HEK293 (cell line): ENCODE results near the gene DGCR8.

Experiments
- CTCF ChIA-PET: fragments of 350-600 bp; formaldehyde crosslinking; extraction: SDS; loops from one replicate; lab custom pipeline; 2021; ENCODE audit warnings: antibody characterized with exemption; lab: Yijun Ruan, JAX
- POLR2A ChIA-PET: fragments of 300-600 bp; formaldehyde crosslinking; extraction: SDS; loops from one replicate; lab custom pipeline; 2020; ENCODE audit warnings: antibody characterized with exemption, inconsistent platforms; lab: Yijun Ruan, JAX
- H3K27ac ChIP-seq: fragments of 200-500 bp; sonication (Bioruptor generic); 2 replicates; pipeline ENCODE4 v1.5.1; 2014; ENCODE audit warnings: low read depth, low read length, control low read depth, inconsistent platforms; ENCODE audit errors: extremely low read depth
- H3K36me3 ChIP-seq, 2 experiments: fragments of 200-500 bp in 1 of 2; sonication (Bioruptor generic) in 1 of 2; 1 replicate in 1 of 2; 2 replicates in 1 of 2; pipeline ENCODE4 v1.5.1; 2014 to 2017; ENCODE audit warnings: inconsistent platforms in 2 of 2, low read length in 2 of 2; ENCODE audit not compliant: control insufficient read depth in 2 of 2, insufficient read depth in 1 of 2
- H3K4me1 ChIP-seq: fragments of 200-500 bp; sonication (Bioruptor generic); 2 replicates; pipeline ENCODE4 v1.5.1; 2014; ENCODE audit warnings: mild to moderate bottlenecking, low read length, inconsistent platforms; ENCODE audit not compliant: control insufficient read depth, insufficient read depth
- H3K4me3 ChIP-seq: 2 replicates; pipeline ENCODE4 v1.5.1; 2011; ENCODE audit warnings: low read depth, mild to moderate bottlenecking, control low read depth, low read length, moderate library complexity
- H3K9me3 ChIP-seq: fragments of 200-500 bp; sonication (Bioruptor generic); 2 replicates; pipeline ENCODE4 v1.5.1; 2014; ENCODE audit warnings: low read depth, low read length, inconsistent platforms; ENCODE audit not compliant: control insufficient read depth, insufficient read depth
- PRDM1 ChIP-seq: fragments of 450-650 bp; formaldehyde crosslinking; IDR thresholded peaks from 2 replicates; pipeline ENCODE4; 2016; ENCODE audit warnings: missing biosample characterization, missing genetic modification characterization
- RBAK ChIP-seq: fragments of 450-650 bp; formaldehyde crosslinking; IDR thresholded peaks from 2 replicates; pipeline ENCODE4 v1.5.1; 2016; ENCODE audit warnings: missing biosample characterization, missing genetic modification characterization
- WT1 ChIP-seq: fragments of 450-650 bp; formaldehyde crosslinking; IDR thresholded peaks from 2 replicates; pipeline ENCODE4 v1.5.1; 2016; ENCODE audit warnings: missing biosample characterization, missing genetic modification characterization
- ZBTB17 ChIP-seq: fragments of 450-650 bp; formaldehyde crosslinking; IDR thresholded peaks from 2 replicates; pipeline ENCODE4 v1.5.1; 2016; ENCODE audit warnings: missing biosample characterization, missing genetic modification characterization
- ZNF146 ChIP-seq: fragments of 450-650 bp; formaldehyde crosslinking; IDR thresholded peaks from 2 replicates; pipeline ENCODE4 v1.5.1; 2016; ENCODE audit warnings: missing biosample characterization, missing genetic modification characterization
- ZNF202 ChIP-seq: fragments of 450-650 bp; formaldehyde crosslinking; IDR thresholded peaks from 2 replicates; pipeline ENCODE4 v1.5.1; 2016; ENCODE audit warnings: missing biosample characterization, missing genetic modification characterization, borderline replicate concordance
- ZNF311 ChIP-seq: fragments of 450-650 bp; formaldehyde crosslinking; IDR thresholded peaks from 2 replicates; pipeline ENCODE4 v1.5.1; 2017; ENCODE audit warnings: missing biosample characterization, missing genetic modification characterization, borderline replicate concordance
- ZNF529 ChIP-seq: fragments of 450-650 bp; formaldehyde crosslinking; IDR thresholded peaks from 2 replicates; pipeline ENCODE4 v1.5.1; 2017; ENCODE audit warnings: missing genetic modification characterization, missing biosample characterization; ENCODE audit not compliant: insufficient replicate concordance
- ZNF555 ChIP-seq: fragments of 450-650 bp; formaldehyde crosslinking; conservative IDR thresholded peaks from 2 replicates; pipeline ENCODE4 v1.5.1; 2017; ENCODE audit warnings: missing biosample characterization, mild to moderate bottlenecking, missing genetic modification characterization, inconsistent platforms
- ZNF585B ChIP-seq: fragments of 450-650 bp; formaldehyde crosslinking; IDR thresholded peaks from 2 replicates; pipeline ENCODE4 v1.5.1; 2016; ENCODE audit warnings: missing biosample characterization, missing genetic modification characterization
- ZNF610 ChIP-seq: fragments of 450-650 bp; formaldehyde crosslinking; IDR thresholded peaks from 2 replicates; pipeline ENCODE4 v1.5.1; 2016; ENCODE audit warnings: missing biosample characterization, missing genetic modification characterization, borderline replicate concordance
- ZNF670 ChIP-seq: fragments of 450-650 bp; formaldehyde crosslinking; IDR thresholded peaks from 2 replicates; pipeline ENCODE4 v1.5.1; 2016; ENCODE audit warnings: missing biosample characterization, missing genetic modification characterization, low read depth
- ZNF701 ChIP-seq: fragments of 450-650 bp; formaldehyde crosslinking; IDR thresholded peaks from 2 replicates; pipeline ENCODE4 v1.5.1; 2016; ENCODE audit warnings: missing biosample characterization, missing genetic modification characterization
- ZNF707 ChIP-seq: fragments of 450-650 bp; formaldehyde crosslinking; IDR thresholded peaks from 2 replicates; pipeline ENCODE4 v1.5.1; 2016; ENCODE audit warnings: missing biosample characterization, missing genetic modification characterization
- ZNF747 ChIP-seq: fragments of 450-650 bp; formaldehyde crosslinking; IDR thresholded peaks from 2 replicates; pipeline ENCODE4 v1.5.1; 2016; ENCODE audit warnings: missing biosample characterization, missing genetic modification characterization
- ZNF837 ChIP-seq: fragments of 450-650 bp; formaldehyde crosslinking; IDR thresholded peaks from 2 replicates; pipeline ENCODE4 v1.5.1; 2016; ENCODE audit warnings: missing biosample characterization, missing genetic modification characterization
- TF ChIP-seq, protein P1 (sequence below): fragments of 450-650 bp; formaldehyde crosslinking; IDR thresholded peaks from 2 replicates; pipeline ENCODE4 v1.5.1; 2016; ENCODE audit warnings: missing biosample characterization, missing genetic modification characterization
- TF ChIP-seq, protein P2 (sequence below): fragments of 450-650 bp; formaldehyde crosslinking; IDR thresholded peaks from 2 replicates; pipeline ENCODE4 v1.5.1; 2017; ENCODE audit warnings: missing biosample characterization, missing genetic modification characterization
- TF ChIP-seq, protein P3 (sequence below): fragments of 450-650 bp; formaldehyde crosslinking; IDR thresholded peaks from 2 replicates; pipeline ENCODE4 v1.5.1; 2016; ENCODE audit warnings: missing biosample characterization, missing genetic modification characterization, borderline replicate concordance
- TF ChIP-seq, protein P4 (sequence below): fragments of 450-650 bp; formaldehyde crosslinking; IDR thresholded peaks from 2 replicates; pipeline ENCODE4 v1.5.1; 2017; ENCODE audit warnings: missing biosample characterization, missing genetic modification characterization
- TF ChIP-seq, protein P5 (sequence below): fragments of 450-650 bp; formaldehyde crosslinking; IDR thresholded peaks from 2 replicates; pipeline ENCODE4 v1.5.1; 2016; ENCODE audit warnings: missing biosample characterization, missing genetic modification characterization

Gene DGCR8

DNA sequence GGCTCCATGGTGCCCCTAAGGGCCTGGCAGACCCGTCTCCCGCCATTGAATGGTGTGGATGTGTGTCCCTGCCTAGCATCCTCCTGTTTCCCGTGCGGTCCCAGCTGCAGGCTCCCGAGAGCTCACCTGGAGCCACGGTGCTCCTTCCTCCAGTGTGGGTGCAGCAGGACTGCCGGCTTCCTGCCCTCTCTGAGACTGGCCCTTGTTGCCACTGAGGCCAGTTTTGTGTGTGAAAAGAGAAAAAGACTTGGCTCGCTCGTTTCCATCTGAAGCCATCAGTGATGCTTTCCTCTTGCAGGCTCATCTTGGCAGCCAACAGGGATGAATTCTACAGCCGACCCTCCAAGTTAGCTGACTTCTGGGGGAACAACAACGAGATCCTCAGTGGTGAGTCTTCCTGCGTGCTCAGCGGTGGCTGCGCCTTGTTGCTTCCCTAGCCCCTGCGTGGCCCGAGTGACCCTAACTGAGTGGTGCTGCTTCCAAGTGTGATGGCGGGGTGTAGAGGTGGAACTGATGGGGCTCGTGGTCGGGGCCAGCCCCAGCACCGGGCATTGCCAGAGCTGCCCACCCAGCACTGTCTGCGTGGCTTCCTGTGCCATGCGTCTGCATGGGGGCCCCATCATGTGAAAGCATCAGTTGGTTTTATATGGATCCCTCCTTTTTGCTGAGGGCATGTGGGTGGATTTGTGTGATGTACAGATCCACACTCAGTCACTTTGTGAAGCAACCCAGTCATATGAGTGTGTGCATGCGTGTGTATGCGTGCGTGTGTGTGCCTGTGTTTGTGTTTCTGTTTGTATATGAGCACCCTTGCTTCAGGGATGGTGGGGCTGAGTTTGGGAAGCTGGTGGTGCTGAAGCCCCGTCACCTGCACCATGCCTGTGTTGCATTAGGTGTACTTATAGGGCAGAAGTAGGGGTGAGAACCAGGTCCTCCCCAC, 36.7 kb upstream of the DGCR8 start (continued):
- TF ChIP-seq, protein P1, sequence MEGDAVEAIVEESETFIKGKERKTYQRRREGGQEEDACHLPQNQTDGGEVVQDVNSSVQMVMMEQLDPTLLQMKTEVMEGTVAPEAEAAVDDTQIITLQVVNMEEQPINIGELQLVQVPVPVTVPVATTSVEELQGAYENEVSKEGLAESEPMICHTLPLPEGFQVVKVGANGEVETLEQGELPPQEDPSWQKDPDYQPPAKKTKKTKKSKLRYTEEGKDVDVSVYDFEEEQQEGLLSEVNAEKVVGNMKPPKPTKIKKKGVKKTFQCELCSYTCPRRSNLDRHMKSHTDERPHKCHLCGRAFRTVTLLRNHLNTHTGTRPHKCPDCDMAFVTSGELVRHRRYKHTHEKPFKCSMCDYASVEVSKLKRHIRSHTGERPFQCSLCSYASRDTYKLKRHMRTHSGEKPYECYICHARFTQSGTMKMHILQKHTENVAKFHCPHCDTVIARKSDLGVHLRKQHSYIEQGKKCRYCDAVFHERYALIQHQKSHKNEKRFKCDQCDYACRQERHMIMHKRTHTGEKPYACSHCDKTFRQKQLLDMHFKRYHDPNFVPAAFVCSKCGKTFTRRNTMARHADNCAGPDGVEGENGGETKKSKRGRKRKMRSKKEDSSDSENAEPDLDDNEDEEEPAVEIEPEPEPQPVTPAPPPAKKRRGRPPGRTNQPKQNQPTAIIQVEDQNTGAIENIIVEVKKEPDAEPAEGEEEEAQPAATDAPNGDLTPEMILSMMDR: no peak
- TF ChIP-seq ZNF585B (tag by site-specific recombination) (no peak), ZNF610 (tag by site-specific recombination) (no peak), ZNF555 (no peak), ZNF146 (tag by site-specific recombination) (no peak), ZNF837 (no peak)

DNA sequence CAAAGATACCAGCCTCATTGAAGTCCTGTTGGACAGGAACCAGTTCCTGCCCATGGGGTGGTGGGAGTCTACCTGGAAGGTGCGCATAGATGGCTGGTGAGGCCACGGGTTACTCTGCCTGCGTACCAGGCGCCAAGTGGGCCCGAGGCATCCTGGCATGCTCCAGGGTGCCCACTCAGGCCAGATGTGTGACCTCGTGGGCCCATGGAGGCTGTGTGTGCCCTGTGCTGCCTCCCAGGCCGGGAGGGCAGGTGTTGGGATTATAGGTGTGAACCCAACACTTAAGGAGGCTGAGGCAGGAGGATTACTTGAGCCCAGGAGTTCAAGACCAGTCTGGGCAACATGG, 36.1 kb upstream of the DGCR8 start:
- no peak overlapping the region for H3K4me3 ChIP-seq
- CTCF ChIA-PET: no interaction called here
- POLR2A ChIA-PET: no interaction called here
- peaks cover 0 to 38% of the 10 kb centered on the region in 2 experiments; a peak in 1 of 3 replicates for H3K36me3 ChIP-seq
- TF ChIP-seq ZNF670 (tag by site-specific recombination): no peak
- no peak for TF ChIP-seq ZNF701 (tag by site-specific recombination)
- no peak for TF ChIP-seq ZNF202
- TF ChIP-seq ZBTB17 (tag by site-specific recombination): no peak
- TF ChIP-seq ZNF311 (tag by site-specific recombination): no peak
- H3K27ac ChIP-seq: no peak overlapping the region
- H3K4me1 ChIP-seq: no peaks in the 10 kb centered on the region
- no peaks in the 10 kb centered on the region for H3K9me3 ChIP-seq

DNA sequence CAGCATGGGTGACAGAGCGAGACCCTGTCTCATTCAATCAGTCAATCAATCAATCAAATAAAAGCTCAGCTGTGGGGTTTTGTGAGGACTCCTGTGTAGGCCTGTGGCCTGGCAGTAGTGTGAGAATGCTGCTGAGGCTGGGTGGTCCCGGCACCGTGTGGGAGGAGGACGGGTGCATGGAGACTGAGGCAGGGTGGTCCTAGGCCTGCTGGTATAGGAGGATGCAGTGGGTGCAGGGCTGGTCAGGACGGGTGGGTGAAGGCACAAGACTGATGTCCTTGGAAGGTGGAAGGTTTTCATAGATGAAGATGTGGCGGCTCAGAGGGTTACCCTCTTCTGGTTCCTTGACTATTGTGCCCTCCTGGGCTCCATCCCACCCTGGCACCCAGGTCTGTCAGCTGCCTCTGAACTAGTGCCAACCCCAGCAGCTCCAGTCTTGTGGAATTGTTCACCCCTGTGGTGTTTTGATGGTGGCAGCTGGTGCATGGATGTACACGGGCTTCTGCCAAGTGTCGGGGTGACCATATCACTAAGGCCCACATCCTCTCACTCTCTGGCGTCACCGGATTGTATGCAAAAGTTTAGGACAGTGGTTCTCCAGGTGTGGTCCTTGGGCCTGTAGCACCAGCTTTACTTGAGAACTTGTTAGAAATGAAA, 35.4 kb upstream of the DGCR8 start:
- Histone ChIP-seq H3K27ac (no peak overlapping the region), H3K36me3 (peaks cover 0 to 40% of the 10 kb centered on the region in 2 experiments; a peak in 1 of 3 replicates), H3K4me1 (no peaks in the 10 kb centered on the region), H3K9me3 (no peaks in the 10 kb centered on the region), H3K4me3 (no peak overlapping the region)
- POLR2A ChIA-PET: interaction anchor here (0.6 to 0.7 kb wide), 3 partner anchors 12 to 189 kb away, joined by 3 to 10 read pairs (median 4); no protein-coding TSS in a partner anchor
- CTCF ChIA-PET: no interaction called here
- TF ChIP-seq ZNF707 (tag by site-specific recombination) (no peak), WT1 (tag by site-specific recombination) (no peak), ZNF529 (tag by site-specific recombination) (no peak), RBAK (no peak), ZNF747 (tag by site-specific recombination) (no peak), PRDM1 (no peak)
- TF ChIP-seq, protein P2, sequence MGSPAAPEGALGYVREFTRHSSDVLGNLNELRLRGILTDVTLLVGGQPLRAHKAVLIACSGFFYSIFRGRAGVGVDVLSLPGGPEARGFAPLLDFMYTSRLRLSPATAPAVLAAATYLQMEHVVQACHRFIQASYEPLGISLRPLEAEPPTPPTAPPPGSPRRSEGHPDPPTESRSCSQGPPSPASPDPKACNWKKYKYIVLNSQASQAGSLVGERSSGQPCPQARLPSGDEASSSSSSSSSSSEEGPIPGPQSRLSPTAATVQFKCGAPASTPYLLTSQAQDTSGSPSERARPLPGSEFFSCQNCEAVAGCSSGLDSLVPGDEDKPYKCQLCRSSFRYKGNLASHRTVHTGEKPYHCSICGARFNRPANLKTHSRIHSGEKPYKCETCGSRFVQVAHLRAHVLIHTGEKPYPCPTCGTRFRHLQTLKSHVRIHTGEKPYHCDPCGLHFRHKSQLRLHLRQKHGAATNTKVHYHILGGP (tag by site-specific recombination): no peak
- TF ChIP-seq, protein P3, sequence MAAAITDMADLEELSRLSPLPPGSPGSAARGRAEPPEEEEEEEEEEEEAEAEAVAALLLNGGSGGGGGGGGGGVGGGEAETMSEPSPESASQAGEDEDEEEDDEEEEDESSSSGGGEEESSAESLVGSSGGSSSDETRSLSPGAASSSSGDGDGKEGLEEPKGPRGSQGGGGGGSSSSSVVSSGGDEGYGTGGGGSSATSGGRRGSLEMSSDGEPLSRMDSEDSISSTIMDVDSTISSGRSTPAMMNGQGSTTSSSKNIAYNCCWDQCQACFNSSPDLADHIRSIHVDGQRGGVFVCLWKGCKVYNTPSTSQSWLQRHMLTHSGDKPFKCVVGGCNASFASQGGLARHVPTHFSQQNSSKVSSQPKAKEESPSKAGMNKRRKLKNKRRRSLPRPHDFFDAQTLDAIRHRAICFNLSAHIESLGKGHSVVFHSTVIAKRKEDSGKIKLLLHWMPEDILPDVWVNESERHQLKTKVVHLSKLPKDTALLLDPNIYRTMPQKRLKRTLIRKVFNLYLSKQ (tag by site-specific recombination): no peak
- TF ChIP-seq, protein P4, sequence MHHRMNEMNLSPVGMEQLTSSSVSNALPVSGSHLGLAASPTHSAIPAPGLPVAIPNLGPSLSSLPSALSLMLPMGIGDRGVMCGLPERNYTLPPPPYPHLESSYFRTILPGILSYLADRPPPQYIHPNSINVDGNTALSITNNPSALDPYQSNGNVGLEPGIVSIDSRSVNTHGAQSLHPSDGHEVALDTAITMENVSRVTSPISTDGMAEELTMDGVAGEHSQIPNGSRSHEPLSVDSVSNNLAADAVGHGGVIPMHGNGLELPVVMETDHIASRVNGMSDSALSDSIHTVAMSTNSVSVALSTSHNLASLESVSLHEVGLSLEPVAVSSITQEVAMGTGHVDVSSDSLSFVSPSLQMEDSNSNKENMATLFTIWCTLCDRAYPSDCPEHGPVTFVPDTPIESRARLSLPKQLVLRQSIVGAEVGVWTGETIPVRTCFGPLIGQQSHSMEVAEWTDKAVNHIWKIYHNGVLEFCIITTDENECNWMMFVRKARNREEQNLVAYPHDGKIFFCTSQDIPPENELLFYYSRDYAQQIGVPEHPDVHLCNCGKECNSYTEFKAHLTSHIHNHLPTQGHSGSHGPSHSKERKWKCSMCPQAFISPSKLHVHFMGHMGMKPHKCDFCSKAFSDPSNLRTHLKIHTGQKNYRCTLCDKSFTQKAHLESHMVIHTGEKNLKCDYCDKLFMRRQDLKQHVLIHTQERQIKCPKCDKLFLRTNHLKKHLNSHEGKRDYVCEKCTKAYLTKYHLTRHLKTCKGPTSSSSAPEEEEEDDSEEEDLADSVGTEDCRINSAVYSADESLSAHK: no peak
- TF ChIP-seq, protein P5, sequence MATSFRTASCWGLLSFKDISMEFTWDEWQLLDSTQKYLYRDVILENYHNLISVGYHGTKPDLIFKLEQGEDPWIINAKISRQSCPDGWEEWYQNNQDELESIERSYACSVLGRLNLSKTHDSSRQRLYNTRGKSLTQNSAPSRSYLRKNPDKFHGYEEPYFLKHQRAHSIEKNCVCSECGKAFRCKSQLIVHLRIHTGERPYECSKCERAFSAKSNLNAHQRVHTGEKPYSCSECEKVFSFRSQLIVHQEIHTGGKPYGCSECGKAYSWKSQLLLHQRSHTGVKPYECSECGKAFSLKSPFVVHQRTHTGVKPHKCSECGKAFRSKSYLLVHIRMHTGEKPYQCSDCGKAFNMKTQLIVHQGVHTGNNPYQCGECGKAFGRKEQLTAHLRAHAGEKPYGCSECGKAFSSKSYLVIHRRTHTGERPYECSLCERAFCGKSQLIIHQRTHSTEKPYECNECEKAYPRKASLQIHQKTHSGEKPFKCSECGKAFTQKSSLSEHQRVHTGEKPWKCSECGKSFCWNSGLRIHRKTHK (tag by site-specific recombination): no peak
